ENCODE results near the gene CCDC14.

Gene CCDC14

DNA sequence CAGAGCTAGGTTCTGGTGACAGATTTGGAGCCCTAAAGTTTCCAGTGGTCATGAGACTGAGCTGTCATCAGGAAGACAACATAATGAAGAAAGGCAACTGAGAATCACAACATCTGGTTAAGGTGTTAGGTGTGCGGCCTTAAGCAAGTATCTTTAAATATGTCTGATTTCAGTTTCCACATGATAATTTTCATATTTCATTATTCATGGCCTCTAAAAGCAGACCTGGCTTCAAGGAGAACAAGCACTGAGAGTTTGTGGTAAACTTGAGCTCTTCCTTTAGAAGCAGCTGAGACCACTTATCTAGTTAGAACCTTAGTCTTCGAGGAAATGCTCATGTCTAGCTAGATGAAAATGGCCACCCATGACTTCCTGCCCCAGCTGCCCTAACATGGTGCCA lies 51.2 kb downstream of the CCDC14 start:
- no peak for DNase-seq (ENCODE audit: low read depth in 1 of 2, low spot score in 1 of 2)
- Histone ChIP-seq H3K27me3 (ENCODE audit: insufficient read depth, poor library complexity, severe bottlenecking) (no peaks in the 10 kb centered on the region), H3K4me3 (replicated peaks; ENCODE audit: insufficient read depth, low read length) (no peak overlapping the region), H3K27ac (replicated peaks) (no peak overlapping the region)
- TF ChIP-seq CTCF (IDR thresholded peaks at IDR 0.05; ENCODE audit: insufficient read depth, low read length) (no peak), GABPA (IDR thresholded peaks at IDR 0.05; ENCODE audit: low read depth) (no peak), SPI1 (IDR thresholded peaks at IDR 0.05; ENCODE audit: borderline replicate concordance, low read depth) (no peak), POLR2AphosphoS5 (IDR thresholded peaks at IDR 0.05; ENCODE audit: low read depth) (no peak)
- TF ChIP-seq, protein P1, sequence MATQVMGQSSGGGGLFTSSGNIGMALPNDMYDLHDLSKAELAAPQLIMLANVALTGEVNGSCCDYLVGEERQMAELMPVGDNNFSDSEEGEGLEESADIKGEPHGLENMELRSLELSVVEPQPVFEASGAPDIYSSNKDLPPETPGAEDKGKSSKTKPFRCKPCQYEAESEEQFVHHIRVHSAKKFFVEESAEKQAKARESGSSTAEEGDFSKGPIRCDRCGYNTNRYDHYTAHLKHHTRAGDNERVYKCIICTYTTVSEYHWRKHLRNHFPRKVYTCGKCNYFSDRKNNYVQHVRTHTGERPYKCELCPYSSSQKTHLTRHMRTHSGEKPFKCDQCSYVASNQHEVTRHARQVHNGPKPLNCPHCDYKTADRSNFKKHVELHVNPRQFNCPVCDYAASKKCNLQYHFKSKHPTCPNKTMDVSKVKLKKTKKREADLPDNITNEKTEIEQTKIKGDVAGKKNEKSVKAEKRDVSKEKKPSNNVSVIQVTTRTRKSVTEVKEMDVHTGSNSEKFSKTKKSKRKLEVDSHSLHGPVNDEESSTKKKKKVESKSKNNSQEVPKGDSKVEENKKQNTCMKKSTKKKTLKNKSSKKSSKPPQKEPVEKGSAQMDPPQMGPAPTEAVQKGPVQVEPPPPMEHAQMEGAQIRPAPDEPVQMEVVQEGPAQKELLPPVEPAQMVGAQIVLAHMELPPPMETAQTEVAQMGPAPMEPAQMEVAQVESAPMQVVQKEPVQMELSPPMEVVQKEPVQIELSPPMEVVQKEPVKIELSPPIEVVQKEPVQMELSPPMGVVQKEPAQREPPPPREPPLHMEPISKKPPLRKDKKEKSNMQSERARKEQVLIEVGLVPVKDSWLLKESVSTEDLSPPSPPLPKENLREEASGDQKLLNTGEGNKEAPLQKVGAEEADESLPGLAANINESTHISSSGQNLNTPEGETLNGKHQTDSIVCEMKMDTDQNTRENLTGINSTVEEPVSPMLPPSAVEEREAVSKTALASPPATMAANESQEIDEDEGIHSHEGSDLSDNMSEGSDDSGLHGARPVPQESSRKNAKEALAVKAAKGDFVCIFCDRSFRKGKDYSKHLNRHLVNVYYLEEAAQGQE (IDR thresholded peaks at IDR 0.05; ENCODE audit: insufficient replicate concordance, low read depth): no peak

DNA sequence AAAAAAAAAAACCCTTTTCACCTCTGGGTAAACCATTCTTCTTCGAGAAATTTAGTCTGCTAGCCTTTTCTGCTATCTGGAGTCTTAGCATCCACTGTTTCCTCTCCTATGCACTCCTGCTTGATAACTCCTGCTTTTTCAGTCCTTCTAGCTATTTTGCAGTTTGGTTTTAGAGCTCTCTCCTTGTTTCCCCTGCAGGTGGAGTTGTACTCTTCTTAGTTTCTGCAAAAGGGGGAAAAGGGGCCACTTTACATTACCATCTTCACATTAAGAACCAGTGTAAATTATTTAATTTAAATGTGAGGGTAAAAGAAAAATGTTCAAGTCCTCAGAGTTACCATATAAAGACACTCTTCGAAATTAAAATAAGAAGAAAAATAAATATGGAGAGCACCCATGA lies 53.3 kb downstream of the CCDC14 start:
- TF ChIP-seq SPI1 (IDR thresholded peaks at IDR 0.05; ENCODE audit: borderline replicate concordance, low read depth) (no peak), GABPA (IDR thresholded peaks at IDR 0.05; ENCODE audit: low read depth) (no peak), POLR2AphosphoS5 (IDR thresholded peaks at IDR 0.05; ENCODE audit: low read depth) (no peak), CTCF (IDR thresholded peaks at IDR 0.05; ENCODE audit: insufficient read depth, low read length) (no peak)
- TF ChIP-seq, protein P1 (IDR thresholded peaks at IDR 0.05; ENCODE audit: insufficient replicate concordance, low read depth): no peak

DNA sequence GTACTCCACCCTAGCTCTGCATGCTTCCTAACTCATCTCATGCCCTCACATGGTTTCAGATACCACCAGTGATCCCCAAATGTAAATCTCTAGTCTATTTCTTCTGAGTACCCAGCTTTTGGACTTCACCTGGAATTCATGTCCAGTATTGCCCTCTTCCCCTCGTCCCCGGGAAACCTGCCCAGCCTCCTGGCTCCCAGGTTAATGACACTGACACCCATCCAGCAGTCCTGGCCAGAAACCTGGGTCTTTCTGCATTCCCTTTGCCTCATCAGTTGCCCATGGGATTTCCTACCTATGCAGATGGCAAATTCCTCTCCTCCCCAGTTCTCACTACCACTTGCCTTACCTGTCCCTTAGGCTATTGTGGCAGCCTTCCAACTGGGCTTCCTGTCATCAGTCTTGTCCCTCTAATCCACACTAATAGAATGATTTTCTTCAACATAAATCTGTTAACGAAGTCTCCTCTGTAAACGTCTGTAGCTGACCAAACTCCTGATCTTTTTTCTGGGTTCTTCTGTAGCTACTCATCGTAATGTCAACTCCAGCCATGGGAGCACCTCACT lies 61.6 kb downstream of the CCDC14 start:
- Histone ChIP-seq H3K27me3 (ENCODE audit: insufficient read depth, poor library complexity, severe bottlenecking) (no peaks in the 10 kb centered on the region), H3K4me3 (replicated peaks; ENCODE audit: insufficient read depth, low read length) (no peak overlapping the region), H3K27ac (replicated peaks) (no peak overlapping the region)
- DNase-seq (ENCODE audit: low read depth in 1 of 2, low spot score in 1 of 2): no peak
- TF ChIP-seq, protein P1 (IDR thresholded peaks at IDR 0.05; ENCODE audit: insufficient replicate concordance, low read depth): no peak

More for the DNA sequence above, 53.3 kb downstream of the CCDC14 start:
- no peak for DNase-seq (ENCODE audit: low read depth in 1 of 2, low spot score in 1 of 2)
- Histone ChIP-seq H3K27me3 (ENCODE audit: insufficient read depth, poor library complexity, severe bottlenecking) (no peaks in the 10 kb centered on the region), H3K4me3 (replicated peaks; ENCODE audit: insufficient read depth, low read length) (no peak overlapping the region), H3K27ac (replicated peaks) (no peak overlapping the region)
